Stimulated activated CD4-positive, alpha-beta T cell treated with anti-CD3 and anti-CD28 coated beads, TNF-alpha, amount 100 ng/mL, for 4 hours (primary cell): ENCODE results near the gene DTD2.
"Not testable (repeated sequence)": the region's sequence is repeated elsewhere in the genome, so short reads cannot be mapped to it uniquely, and the experiment has no call there.

ENCODE experiments used
- DNase-seq, 3 experiments: peaks; one replicate each; pipeline ENCODE4 v3.0.0-alpha.2; 2020; ENCODE audit warnings: low read depth in 3 of 3

DTD2 gene

DNA sequence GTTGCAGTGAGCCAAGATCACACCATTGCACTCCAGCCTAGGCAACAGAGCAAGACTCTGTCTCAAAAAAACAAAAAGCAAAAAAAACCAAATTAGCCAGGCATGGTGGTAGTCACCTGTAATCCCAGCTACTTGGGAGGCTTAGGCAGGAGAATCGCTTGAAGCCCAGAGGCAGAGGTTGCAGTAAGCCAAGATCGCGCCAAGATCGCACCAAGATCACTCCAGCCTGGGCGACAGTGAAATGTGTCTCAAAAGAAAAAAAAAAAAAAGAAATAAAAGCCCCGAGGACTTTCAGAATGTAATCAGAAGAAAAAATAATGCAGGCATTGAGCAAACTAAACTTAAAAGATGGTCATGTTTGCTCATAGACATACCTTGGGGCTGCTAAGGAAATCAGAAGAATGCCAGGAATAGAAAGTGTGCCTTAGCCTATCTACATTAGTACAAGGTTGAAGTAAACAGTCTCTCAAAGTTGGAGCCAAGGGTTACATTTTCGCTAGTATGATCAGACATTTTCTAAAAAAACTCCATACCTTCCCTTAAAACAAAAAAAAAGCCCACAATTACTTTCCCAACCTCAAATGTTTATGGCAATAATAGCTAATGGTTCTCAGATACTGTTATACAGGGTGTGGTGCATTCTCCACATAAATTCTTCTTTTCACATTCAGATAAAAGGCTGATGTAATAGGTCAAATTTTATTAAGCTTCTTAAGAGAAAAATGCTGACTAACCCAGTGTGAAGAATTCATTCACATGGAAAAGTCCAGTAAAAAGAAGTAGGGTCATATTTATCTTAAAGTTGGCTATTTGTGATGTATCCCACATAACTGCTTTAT is 15.8 kb downstream of the DTD2 start:
- DNase-seq: no peak

DNA sequence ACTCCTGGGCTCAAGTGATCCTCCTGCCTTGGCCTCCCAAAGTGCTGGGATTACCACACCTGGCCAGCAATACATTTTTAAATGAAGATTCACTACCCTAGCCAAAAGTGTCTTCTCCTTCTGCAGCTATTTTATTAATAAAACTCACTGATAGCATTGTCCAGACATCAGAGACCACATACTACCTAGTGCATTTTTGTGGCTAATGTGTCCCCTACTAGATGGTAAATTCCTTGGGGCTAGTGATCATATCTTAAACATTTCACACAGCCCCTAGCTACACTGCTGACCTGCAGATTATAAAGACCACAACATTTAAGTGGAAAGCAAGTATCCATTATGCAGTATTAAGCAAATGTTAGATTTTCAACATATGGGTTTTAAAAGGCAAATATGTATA is 17.0 kb downstream of the DTD2 start:
- DNase-seq: no peak

DNA sequence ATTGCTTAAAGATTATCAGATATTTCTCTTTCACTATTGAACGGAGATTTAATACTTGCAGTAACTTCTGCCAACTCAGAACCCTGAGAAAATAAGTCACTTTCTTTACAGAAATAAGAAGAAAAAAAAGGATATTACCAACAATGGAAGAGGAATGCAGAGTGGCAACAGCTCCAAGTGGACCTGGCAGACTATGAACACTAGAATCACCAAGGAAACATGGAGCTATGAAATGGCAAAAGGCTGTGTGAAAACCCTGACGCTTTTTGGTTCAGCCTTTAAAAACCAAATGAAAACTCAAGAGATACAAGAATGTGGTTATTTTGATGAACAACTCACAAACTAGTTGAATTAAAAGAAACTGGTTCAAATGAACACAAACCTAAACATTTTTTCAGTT is 17.7 kb downstream of the DTD2 start:
- DNase-seq: no peak

DNA sequence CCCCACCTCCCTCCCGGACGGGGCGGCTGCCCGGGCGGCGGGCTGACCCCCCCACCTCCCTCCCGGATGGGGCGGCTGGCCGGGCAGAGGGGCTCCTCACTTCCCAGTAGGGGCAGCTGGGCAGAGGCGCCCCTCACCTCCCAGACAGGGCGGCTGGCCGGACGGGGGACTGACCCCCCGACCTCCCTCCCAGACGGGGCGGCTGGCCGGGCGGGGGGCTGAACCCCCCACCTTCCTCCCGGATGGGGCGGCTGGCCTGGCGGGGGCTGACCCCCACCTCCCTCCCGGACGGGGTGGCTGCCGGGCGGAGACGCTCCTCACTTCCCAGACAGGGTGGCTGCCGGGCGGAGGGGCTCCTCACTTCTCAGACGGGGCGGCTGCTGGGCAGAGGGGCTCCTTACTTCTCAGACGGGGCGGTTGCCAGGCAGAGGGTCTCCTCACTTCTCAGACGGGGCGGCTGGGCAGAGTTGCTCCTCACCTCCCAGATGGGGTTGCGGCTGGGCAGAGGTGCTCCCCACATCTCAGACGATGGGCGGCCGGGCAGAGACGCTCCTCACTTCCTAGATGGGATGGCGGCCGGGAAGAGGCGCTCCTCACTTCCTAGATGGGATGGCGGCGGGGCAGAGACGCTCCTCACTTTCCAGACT is 20.1 kb downstream of the DTD2 start:
- DNase-seq: not testable (repeated sequence)

DNA sequence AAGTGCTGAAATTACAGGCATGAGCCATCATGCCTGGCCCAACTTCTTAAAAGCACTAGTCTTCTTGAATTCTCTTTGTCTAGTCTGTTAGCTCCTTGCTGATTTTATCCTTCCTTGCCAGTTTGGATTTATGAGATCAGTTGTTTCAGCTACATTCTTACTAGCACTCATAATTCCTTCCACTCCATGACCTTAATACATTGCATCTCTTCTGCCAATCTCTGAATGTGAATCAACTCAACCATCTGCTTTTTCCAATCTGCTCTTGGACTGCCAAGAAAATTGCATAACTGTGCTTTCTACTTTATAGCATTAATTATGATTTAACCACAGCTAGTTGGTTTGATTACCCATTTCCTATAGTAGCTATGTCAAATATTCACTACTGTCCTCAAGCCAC is 22.0 kb downstream of the DTD2 start:
- DNase-seq: no peak

DNA sequence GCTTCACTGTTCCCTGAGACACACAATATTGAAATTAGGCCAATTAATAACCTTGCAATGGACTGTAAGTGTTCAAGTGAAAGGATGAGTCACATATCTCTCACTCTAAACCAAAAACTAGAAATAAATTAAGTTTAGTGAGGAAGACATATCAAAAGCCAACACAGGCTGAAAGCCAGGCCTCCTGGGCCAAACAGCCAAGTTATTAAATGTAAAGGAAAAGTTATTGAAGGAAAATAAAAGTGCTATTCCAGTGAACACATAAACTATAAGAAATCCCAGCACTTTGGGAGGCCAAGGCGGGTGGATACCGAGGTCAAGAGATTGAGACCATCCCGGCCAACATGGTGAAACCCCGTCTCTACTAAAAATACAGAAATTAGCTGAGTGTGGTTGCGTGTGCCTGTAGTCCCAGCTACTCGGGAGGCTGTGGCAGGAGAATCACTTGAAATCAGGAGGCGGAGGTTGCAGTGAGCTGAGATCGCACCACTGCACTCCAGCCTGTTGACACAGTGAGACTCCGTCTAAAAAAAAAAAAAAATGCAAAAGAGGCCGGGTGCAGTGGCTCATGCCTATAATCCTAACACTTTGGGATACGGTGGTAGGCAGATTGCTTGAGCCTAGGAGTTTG is 26.6 kb downstream of the DTD2 start:
- no peak for DNase-seq

DNA sequence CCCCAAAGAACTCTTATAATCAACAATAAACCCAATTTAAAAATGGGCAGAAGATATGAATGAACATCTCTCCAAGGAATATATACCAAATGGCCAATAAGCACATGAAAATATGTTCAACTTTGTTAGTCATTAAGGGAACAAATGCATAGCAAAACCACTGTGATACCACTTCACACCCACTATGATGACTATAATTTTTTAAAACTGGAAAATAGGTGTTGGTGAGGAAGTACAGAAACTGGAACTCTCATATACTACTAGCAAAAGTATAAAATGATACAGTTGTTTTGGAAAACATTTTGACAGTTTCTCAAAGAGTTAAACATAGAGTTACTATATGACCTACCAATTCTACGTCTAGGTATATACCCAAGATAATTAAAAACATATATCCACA is 27.5 kb downstream of the DTD2 start:
- DNase-seq: no peak

DNA sequence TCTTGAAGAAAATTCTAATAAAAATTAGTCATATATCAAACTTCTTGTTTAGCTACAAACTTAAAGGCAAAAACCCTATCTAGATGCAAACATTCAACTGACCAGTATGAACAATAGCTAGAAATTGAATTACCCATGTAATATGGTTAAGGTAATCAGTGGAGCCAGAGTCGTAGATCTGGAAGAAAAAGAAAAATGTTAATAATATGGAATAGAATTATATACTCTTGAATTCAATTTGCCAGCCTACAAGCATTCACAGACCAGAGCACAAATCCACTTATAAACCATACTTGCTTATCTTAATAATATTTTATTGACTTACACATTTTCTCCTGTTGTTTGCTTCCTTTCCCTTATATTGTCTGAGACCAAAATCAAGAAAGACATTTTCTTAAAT is 29.3 kb downstream of the DTD2 start:
- DNase-seq: no peak

DNA sequence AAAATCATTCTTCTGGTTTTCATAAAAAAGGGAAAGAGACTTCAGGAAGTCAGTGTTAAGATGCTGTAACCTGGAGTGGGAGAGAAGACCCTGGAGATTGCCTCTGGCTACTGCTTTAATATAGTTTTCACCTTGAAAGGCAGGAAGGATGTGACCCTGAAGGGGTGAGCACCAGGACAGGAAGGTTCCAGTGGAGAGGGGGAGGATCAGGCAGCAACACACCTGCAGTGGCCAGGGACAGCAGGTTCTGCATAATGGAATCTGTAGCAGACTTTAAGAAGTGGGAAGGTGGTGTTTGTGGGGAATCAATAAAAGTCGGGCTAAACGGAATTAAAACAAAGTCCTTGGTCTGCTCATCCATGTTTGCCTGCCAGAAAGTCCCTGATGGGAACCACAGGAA is 30.6 kb downstream of the DTD2 start:
- DNase-seq: no peak

DNA sequence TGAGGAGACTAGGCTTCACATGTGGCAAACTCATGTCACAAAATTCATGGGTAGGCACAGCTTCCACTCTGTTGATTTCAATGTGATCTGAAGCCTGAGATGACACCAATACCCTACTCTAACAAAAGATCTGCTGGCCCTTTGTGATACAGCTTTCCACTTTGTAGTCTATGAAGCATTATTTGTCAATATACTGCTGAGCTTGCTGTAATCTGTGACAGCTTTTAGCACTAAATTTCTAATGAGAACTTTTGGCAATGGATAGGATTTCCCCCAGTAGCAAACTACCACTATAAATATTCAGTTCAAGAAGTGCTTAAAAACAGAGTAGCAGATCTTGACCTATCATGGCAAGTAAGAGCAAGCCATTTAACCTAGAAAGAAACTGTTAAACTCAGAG is 31.4 kb downstream of the DTD2 start:
- no peak for DNase-seq

DNA sequence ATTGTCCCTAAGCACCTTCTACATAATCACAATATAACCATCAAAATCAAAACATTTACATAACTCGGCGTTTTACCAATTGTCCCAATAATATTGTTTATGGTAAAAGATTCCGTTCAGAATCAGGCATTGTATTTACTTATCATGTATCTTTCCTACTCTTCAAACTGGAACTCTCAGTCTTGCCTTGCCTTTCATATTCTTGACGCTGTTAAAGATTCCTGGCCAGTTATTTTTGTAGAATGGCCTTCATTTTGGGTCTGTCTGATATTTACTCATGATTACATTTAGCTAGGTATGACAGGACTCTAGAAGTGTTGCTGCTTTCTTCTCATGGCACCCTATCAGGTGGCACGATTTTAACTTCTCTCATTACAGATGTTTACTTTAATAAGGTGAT is 36.1 kb downstream of the DTD2 start:
- DNase-seq: no peak

DNA sequence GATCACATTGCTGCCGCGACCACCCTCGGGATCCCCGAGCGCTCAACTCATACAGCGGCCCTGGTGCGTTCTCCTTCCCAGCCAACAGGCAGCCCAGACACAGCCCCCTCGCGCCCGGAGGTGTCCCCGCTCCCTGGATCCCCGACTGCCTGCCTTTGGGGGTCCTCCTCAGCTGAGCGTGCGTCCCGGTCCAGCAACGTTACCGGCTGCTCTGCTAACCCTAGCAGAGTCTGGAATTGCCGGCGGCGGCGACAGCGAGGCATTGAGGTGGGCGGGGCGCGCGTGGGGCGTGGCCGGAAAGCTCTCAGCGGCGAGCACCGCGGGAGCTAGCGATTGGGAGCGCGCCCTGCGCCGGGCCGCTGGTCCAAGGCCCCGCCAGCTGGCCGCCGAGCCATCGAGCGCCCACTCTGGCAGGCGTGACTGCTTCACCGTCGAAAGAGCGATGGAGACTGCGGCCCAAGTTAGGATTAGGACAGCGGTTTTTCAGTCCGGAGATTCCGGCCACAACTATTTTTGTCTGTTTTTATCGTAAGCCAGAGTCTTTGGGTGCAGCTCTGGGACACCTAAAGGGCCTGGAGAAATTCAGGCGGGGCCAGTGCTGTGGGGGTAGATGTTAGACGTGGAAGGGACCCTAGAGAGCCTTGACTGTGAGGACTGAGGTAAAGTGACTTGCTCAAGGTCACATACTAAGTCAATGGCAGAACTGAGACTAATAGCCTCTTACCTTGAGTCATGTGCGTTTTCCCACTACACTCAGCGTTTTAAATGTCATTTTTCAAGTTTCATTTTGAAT is 36.8 kb downstream of the DTD2 start, which contains the start of gene HEATR5A:
Gene HEATR5A, minus strand, starts transcription at position 232 of the 793 bp plus-strand sequence. CDS start 17,575 bp downstream, outside the sequence.
- peak; percentile 84 to 91 (median 85) for DNase-seq

DNA sequence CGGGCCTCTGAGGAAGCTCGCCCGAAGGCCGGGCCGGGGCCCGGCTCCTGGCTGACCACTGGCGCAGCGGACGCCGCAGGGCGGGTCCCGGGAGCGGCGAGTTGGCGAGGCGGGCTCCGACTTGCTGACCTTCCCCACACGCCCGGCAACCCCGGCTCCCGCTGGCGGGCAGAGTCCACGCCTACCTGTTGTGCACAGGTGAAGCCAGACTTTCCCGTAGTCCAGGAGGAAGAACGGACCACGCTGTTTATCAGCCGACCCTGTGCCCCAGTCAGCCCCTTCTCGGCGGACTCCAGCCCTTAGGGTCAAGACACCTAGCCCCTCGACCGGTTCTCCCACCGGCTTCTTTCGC is 37.4 kb downstream of the DTD2 start:
- DNase-seq: peak in 1 of 3 experiments; percentile 26

DNA sequence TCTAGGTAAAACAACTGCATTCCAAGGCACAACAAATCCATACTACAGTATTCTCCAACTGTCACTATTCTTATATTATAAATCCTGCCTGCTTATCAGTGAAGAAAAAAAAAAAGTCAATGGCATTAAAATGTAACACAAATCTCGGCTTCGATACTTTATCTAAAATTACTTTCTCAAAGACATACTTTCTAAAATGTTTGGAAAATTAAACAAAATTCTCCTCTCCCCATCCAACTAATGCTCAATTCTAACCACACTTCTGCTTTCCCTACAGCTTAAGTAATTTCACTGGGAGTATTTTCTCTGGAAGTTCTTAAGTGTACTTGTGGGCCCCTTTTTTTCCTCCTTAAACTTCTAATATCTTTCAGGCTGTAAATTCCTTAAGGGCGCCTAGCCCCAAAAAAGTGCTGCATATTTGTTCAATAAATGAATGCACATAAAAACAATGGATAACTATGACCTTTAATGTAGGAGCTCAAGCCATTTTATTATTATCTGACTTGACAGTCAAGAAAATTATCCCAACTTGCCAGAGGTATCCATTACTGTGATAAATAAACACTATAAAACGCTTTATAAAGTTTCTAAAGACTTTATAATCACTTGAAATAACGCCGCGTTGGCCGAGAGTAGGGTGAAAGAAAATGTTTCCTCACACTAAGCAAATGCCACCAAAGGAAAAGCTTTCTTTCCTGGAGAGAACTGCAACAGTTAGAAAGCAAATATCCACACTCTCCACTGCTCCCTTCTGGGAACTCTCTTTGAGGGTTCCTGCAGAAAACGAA is 37.9 kb downstream of the DTD2 start:
- DNase-seq: no peak

DNA sequence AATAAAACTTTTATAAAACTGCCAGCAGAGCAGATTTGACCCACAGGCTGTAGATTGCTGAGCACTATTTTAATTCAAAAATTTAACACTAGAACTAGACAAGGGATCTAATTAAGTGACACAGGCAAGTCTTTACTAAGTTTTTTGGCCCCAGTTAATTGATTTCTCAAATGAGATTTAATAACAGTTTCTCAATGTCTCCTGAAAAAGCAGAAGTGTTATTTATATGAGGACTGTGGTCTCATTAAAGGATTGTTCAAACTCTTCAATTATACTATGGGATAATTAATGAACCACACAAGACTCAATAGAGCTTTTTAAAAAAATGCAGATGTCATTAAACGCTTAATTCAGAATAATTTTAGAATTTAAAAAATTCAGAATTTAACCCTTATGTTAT is 38.9 kb downstream of the DTD2 start:
- no peak for DNase-seq

DNA sequence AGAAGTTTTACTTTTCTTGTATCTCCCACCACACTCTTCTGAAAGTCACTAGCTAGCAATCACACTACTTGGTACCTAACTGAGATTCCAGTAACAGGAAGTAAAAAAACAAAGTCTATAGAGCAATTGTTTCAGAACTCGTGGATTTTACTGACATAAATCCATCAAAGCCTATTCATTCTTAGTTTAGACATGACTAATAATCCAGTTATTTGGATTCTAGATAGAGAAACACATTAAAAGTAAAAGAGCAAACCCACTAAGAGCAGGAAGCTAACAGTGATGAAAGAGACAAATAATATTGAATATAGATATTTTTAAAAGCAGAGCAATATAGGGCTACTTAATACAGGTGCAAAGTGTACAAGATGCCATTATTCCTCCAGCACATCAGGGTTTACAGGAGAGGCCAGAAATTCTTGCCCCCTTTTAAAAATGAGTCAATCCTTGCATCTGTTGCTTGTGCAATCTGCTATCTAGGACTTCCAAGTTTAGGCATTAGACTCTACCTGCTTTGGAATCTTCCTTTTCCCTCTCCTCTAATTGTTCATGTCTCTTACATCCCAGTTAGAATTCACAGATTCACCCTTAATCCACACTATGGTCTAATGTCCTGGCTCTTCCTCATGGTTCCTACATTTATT is 43.0 kb downstream of the DTD2 start:
- DNase-seq: no peak

DNA sequence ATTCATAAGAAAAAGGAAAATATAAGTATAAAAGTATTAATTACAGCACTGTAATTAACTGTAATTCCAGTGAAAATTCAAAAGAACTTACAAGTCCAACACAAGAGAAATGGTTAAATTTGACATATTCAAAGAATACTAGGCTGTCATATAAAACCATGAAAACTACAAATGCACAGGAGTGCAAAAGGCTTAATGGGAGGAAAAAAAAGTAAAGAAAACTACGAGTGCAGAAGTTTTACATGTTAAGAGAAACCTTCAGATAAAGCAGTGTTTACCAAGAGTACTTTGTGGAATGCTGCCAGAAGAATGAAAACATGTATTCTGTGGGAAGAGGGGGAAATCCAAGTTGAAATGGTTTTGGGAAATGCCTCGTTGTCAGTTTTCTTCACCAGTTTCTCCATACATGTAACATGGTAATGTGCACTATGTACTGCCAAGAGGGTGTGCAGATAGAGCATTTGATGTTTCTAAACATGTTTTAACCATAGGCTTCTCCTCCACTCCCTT is 46.0 kb downstream of the DTD2 start:
- DNase-seq: no peak

DNA sequence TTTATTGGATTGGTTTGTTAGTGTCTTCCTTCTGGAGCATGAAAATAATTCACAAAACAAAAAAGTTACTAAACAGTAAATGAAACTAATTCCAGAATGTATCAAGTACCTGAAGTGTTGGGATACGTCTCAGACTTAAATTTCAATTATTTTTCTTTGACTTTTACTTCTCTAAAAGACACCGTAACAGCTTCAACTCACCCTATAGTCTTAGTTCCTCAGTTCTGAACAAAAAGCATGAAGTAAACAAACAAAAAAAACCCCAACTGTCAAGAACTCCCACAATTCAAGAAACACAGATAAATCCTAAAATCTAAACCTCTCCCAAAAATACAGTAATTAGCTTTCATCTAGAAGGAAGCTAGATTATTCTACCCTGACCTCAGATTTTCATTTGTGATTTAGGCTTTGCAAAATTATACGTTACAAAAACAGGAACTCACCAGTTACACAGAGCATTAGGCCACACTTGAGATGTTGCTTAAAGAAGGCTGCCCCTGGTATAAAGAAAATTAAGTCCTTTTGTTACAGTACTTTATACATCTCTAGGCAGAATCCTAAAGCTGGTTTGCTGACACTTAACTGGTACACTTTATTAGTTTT is 47.2 kb downstream of the DTD2 start:
- DNase-seq: no peak

DNA sequence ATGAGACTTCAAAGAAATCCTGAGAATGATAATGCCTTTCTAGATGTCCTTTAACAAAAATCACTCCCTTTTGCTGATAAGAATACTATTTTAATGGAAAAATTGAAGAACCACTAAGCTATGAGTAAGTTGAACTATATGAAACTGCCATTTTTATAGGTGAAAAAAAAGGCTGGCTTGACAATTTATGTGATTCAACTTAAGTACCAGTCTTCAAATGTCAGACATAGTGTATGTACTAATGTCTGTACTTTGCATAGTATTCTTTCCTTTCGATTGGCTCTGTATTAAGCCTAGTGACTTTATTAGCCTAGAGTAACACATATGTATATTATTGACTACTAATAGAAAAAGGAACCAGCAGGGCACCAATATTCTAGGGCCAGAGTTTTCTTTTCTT is 48.9 kb downstream of the DTD2 start:
- no peak for DNase-seq

DNA sequence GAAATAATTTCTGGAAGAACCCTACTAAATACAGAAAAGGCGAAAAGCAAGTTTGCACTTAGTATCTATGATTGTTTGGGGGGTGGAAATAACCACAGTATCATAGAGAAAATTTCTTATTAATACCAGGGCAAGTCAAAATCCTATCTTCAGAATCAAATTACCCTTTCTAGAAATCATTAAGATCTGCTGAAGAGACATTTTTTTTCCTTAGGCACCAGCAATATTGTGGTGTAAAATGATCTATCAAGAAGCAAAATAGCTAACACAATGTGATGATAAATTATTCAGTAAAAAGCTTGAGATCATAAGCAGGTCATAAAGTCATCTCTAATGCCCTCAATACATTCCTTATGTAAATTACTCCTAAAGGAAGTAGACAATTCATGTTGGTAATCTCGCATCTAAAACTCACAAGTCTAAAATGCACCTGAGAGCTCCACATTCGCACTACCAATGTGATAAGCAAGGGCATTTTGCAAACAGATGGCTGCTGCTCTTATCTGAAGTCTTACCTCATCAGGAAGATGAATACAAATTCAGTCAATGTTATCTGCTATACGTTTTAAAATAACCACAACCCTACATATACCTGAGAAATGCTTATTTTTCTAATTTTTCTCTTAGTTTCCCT is 51.6 kb downstream of the DTD2 start:
- no peak for DNase-seq
